IPS-18a (cell line): ENCODE results near the gene MCUB.

ENCODE experiments used
- H3K27ac ChIP-seq: one replicate; pipeline ENCODE4 v1.5.1; 2013; ENCODE audit warnings: low read length
- H3K27me3 ChIP-seq: one replicate; pipeline ENCODE4 v1.6.1; 2013; ENCODE audit warnings: mild to moderate bottlenecking, low read length; ENCODE audit not compliant: control insufficient read depth, insufficient read depth
- H3K36me3 ChIP-seq: one replicate; pipeline ENCODE4 v1.6.1; 2013; ENCODE audit warnings: low read depth, low read length; ENCODE audit not compliant: control insufficient read depth
- H3K4me1 ChIP-seq: one replicate; pipeline ENCODE4 v1.6.1; 2013; ENCODE audit warnings: low read depth, low read length; ENCODE audit not compliant: control insufficient read depth
- H3K4me3 ChIP-seq: one replicate; pipeline ENCODE4 v1.5.1; 2013; ENCODE audit warnings: low read length
- H3K9ac ChIP-seq: one replicate; pipeline ENCODE4 v1.6.1; 2013; ENCODE audit warnings: mild to moderate bottlenecking, low read length, moderate library complexity
- H3K9me3 ChIP-seq: one replicate; pipeline ENCODE4 v1.6.1; 2013; ENCODE audit warnings: low read depth, low read length; ENCODE audit not compliant: control insufficient read depth

The MCUB gene

DNA sequence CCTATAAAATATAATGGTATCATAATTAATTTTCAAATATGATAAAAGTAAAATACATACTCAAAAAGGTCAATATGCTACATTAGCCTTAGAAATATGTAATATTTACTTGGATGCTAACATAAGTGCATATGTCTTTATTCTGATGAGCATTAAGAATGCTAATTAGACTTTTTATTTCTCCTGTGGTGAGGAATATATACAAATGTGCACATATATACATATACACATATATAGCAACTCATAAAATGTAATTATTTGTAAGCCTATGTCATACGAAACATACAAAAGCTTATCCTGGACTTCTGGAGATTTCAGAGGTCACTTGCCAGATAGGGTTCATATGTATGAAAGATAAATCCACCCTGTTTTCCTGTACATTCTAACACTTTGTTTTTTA is 158.7 kb downstream of the MCUB start:
- Histone ChIP-seq H3K4me3 (no peak overlapping the region), H3K27ac (no peak overlapping the region), H3K36me3 (peaks cover 21% of the 10 kb centered on the region), H3K27me3 (no peaks in the 10 kb centered on the region), H3K9ac (no peak overlapping the region), H3K4me1 (no peaks in the 10 kb centered on the region), H3K9me3 (no peaks in the 10 kb centered on the region)

DNA sequence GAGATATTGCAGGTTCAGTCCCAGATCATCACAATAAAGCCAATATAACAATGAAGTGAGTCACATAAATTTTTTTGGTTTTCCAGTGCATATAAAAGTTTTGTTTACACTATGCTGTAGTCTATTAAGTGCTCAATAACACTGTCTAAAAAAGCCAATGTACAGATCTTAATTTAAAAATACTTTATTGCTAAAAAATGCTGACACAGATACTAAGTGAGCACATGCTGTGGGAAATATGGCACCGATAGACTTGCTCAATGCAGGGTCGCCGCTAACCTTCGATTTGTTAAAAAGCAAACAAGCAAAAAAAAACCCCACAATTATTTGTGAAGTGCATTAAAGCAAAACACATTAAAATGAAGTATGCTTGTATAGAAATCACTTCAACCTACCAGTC is 159.6 kb downstream of the MCUB start:
- Histone ChIP-seq H3K9me3 (no peaks in the 10 kb centered on the region), H3K4me3 (no peak overlapping the region), H3K9ac (no peak overlapping the region), H3K27ac (no peak overlapping the region), H3K4me1 (no peaks in the 10 kb centered on the region), H3K36me3 (peaks cover 15% of the 10 kb centered on the region), H3K27me3 (no peaks in the 10 kb centered on the region)

DNA sequence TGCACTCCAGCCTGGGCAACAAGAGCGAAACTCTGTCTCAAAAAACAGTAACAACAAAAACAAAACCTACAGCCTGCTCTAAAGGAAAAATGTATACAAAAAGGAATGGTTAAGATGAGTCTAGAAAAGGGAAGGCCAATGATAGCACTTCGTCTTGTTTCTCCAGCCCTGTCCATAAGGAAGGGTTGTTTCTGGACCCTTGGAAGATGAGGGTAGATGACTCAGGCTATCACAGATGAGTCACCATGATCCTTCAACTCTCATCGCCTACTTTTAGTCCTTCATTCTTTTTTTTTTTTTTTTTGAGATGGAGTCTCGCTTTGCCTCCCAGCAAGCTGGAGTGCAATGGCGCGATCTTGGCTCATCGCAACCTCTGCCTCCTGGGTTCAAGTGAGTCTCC is 161.0 kb downstream of the MCUB start:
- no peak overlapping the region for H3K9ac ChIP-seq
- no peak overlapping the region for H3K27ac ChIP-seq
- H3K4me3 ChIP-seq = no peak overlapping the region
- no peaks in the 10 kb centered on the region for H3K27me3 ChIP-seq
- peaks cover 15% of the 10 kb centered on the region for H3K36me3 ChIP-seq
- no peaks in the 10 kb centered on the region for H3K9me3 ChIP-seq
- no peaks in the 10 kb centered on the region for H3K4me1 ChIP-seq

DNA sequence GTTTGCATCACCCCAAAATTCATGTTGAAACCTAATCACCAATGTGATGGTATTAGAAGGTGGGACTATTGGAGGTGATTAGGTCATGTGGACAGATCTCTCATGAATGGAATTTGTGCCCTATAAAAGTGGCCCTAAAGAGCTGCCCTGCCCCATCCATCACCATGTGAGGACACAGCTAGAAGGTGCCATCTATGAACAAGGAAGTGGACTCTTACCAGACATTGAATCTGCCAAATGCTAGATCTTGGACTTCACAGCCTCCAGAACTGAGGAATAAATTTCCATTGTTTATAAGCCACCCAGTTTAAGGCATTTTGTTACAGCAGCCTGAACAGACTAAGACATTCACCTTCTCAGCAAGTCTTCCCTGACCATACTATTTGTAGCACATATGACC is 162.3 kb downstream of the MCUB start:
- Histone ChIP-seq H3K4me1 (no peaks in the 10 kb centered on the region), H3K4me3 (no peak overlapping the region), H3K9me3 (no peaks in the 10 kb centered on the region), H3K9ac (no peak overlapping the region), H3K36me3 (peaks cover 4% of the 10 kb centered on the region), H3K27ac (no peak overlapping the region), H3K27me3 (no peaks in the 10 kb centered on the region)

DNA sequence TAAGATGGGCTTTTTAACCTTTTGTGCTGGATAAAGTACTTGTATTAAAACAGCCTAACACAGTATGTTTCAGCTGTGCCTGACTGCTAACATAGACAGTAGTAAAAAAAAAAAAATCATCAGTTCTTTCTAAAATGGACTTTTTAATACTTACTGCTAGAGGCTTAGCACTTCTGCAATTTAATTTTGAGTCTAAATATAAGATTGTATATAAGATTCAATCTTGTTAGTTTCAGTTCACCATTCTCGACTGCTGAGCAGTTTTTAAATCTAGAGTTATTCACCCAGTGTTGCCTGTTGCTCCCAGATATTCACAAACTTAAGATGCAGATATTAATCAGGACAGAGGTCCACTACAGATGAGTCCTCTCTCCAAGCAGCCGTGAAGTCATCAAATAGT is 163.1 kb downstream of the MCUB start:
- no peak overlapping the region for H3K4me3 ChIP-seq
- H3K4me1 ChIP-seq = peaks cover 4% of the 10 kb centered on the region
- H3K9me3 ChIP-seq = no peaks in the 10 kb centered on the region
- no peak overlapping the region for H3K27ac ChIP-seq
- no peaks in the 10 kb centered on the region for H3K36me3 ChIP-seq
- no peak overlapping the region for H3K9ac ChIP-seq
- no peaks in the 10 kb centered on the region for H3K27me3 ChIP-seq

DNA sequence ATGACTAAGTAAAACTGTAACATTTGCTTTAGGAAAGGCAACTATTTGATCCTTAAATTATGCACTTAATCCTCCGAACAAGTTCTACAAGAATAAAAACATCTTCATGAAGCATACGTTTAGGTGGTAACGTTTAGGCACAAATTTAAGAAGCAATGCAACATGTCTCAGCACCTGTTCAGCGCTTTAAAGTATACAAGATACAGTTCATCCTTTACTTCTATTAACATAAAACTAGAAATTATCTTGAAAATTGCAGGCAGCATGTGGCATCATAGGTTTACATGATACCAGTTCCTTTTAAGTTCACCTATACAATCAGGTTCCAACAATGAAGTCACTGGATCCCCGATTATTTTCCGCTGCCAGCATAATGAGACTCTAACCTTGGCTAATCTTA is 168.3 kb downstream of the MCUB start:
- Histone ChIP-seq H3K9me3 (no peaks in the 10 kb centered on the region), H3K36me3 (no peaks in the 10 kb centered on the region), H3K4me3 (peak overlapping the region; percentile 99), H3K27ac (no peak overlapping the region), H3K9ac (peak overlapping the region; percentile 83), H3K4me1 (peaks cover 14% of the 10 kb centered on the region), H3K27me3 (peaks cover 9% of the 10 kb centered on the region)

DNA sequence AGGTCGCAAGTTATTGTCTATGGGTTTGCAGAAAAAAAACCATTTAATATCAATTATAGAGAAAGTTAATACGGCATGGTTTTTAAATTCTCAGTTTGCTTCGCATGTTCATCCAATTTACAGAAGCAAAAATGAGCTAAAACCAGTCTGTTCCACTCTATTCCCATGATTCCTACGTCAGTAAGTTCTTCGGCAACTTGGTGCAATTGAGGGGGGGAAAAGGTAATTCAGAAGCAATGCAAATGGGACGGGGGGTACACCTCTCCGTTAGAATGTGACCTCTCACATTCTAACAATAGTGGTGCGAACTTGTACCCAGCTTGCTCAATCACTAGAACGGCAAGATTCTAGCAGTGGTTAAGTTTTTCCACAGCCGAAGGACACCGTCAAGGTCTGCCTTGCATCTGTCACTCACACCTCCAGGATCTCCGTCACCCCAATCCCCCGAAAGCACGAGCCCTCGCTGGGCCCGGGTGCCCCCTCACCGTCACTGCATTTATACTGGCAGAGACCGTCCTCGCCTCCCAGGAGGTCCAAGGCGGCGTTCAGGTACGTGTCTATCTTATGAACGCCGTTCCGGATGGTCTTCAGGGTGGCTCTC is 169.2 kb downstream of the MCUB start:
- peaks cover 9% of the 10 kb centered on the region for H3K27me3 ChIP-seq
- no peaks in the 10 kb centered on the region for H3K9me3 ChIP-seq
- H3K9ac ChIP-seq = peak overlapping the region; percentile 83
- no peaks in the 10 kb centered on the region for H3K36me3 ChIP-seq
- peaks cover 14% of the 10 kb centered on the region for H3K4me1 ChIP-seq
- no peak overlapping the region for H3K27ac ChIP-seq
- peak overlapping the region; percentile 99 for H3K4me3 ChIP-seq

DNA sequence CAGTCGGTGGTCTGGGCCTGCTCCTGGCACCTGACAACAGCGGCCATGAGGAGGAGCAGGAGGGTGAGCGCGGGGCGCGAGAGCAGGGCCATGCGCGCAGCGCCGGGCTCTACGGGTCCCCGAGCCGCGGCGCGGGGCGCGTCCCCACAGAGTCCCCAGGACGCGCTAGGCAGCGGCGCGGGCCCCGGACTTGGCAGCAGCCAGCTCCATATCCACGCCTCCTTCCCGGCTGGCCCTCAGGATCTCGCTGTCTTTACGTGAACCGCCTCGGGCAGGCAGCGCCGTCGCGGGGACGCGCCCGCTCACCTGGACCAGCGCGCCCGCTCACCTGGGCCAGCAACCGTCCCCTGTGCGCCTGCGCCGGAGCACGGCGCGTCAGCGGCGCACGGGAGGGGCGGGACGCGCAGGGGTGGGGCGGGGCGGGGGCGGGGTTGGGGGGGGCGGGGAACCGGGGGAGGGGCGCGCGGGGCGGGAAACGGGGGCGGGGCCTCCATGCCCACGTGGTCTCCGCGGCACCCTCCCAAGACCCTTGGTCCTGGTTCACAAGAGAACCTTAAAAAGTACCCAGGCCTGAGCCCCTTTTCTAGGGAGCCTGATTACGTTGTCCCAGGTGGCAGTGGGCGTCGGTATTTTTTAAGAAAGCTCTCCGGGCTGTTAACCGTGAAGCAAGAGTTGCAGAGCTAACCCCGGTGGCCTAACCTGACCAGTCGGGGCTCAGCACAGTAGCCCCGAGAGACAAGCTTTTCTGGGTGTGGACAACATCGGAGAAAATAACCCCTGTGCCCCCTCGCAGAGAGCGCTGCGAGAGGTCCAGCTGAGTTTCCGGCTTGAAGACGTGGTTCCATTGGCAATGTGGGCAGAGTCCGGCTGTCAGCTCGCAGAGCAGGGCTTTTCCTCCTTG is 169.9 kb downstream of the MCUB start, which contains the start of gene PLA2G12A:
Gene PLA2G12A (minus strand): TSS at position 353 of the 901 bp plus-strand sequence. CDS start 261 bp downstream, at position 92.
- peaks cover 9% of the 10 kb centered on the region for H3K27me3 ChIP-seq
- H3K4me1 ChIP-seq = peaks cover 14% of the 10 kb centered on the region
- H3K36me3 ChIP-seq = no peaks in the 10 kb centered on the region
- H3K4me3 ChIP-seq = peak within 1 kb of the TSS; percentile 99
- peak within 1 kb of the TSS; percentile 76 for H3K27ac ChIP-seq
- peak within 1 kb of the TSS; percentile 83 for H3K9ac ChIP-seq
- H3K9me3 ChIP-seq = no peaks in the 10 kb centered on the region

DNA sequence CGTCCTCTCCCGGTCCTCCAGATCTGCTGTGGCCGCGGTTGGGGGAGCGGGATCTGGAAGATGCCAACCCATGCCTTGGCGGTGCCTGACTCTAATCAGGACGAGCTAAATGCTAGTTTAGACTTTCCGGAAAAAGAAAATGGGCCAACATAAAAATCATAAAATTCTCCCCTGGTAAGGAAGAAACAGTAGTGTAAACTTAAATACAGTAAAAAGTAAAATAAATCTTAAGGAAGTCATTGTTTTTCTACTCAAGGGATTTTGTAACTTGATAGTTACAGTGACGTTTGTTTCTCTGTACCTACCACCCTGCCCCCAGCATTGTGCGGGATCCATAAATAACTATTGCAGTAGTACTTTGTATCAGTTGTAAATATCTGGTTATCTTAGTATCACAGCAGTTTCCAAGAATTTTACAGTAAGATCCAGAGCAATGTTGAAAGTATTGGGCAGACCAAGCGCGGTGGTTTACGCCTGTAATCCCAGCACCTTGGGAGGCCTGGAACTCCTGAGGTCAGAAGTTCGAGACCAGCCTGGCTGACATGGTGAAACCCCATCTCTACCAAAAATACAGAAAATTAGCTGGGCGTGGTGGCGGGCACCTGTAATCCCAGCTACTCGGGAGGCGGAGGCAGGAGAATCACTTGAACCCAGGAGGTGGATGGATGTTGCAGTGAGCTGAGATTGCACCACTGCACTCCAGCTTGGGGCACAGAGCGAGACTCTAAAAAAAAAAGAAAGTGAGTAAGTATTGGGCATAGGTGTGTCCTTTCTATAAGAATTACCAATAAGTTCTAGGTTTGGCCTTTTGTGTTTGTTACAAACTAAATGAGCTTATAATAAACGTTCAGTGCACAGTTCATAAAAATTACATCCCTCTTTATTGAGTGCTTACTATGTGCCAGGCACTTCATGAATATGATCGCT is 170.8 kb downstream of the MCUB start:
- Histone ChIP-seq H3K27me3 (peaks cover 9% of the 10 kb centered on the region), H3K4me1 (peaks cover 14% of the 10 kb centered on the region), H3K36me3 (no peaks in the 10 kb centered on the region), H3K9ac (peak overlapping the region; percentile 77), H3K27ac (peak overlapping the region; percentile 76), H3K4me3 (peak overlapping the region; percentile 88), H3K9me3 (no peaks in the 10 kb centered on the region)

DNA sequence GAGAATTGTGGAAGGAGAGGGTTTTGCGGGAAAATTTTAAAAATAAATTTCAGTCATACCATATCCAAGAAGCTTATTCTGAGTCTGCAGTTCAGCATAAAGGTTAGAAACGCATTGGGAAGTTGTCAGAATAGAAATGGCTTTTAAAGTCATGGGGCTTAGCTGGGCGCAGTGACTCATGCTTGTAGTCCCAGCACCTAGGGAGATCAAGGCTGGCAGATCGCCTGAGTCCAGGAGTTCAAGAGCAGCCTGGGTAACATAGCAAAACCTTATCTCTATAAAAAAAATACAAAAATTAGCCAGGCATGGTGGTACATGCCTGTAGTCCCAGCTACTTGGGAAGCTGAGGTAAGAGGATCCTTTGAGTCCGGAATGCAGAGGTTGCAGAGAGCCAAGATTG is 173.7 kb downstream of the MCUB start:
- peaks cover 4% of the 10 kb centered on the region for H3K4me1 ChIP-seq
- H3K4me3 ChIP-seq = no peak overlapping the region

More for the DNA sequence above, 173.7 kb downstream of the MCUB start:
- H3K36me3 ChIP-seq = no peaks in the 10 kb centered on the region
- no peak overlapping the region for H3K9ac ChIP-seq
- no peaks in the 10 kb centered on the region for H3K9me3 ChIP-seq
- H3K27ac ChIP-seq = no peak overlapping the region
- H3K27me3 ChIP-seq = peaks cover 8% of the 10 kb centered on the region
